ENCODE results near the gene NPTN. TPM values are rescaled to one million over a fixed set of nuclear protein-coding genes. Genes with fewer than 3 reads are reported as not detected.
"Not testable (repeated sequence)": the region's sequence is repeated elsewhere in the genome, so short reads cannot be mapped to it uniquely, and the experiment has no call there.

Gene NPTN
- polyA plus RNA-seq, 1 donor: 187 TPM

- no peak for DNase-seq
These were observed 60.9 kb downstream of the NPTN start for GRCh38 chr15:73572296-73572695.

GRCh38 chr15:73571346-73571745 lies 61.8 kb downstream of the NPTN start:
- DNase-seq: peak; percentile 46

GRCh38 chr15:73570355-73571032 lies 62.7 kb downstream of the NPTN start:
- no peak for DNase-seq

- DNase-seq: no peak
These were observed 63.8 kb downstream of the NPTN start for GRCh38 chr15:73569361-73569760.

- DNase-seq: no peak
These were observed 64.5 kb downstream of the NPTN start for GRCh38 chr15:73568564-73569280.

GRCh38 chr15:73567020-73567419 lies 66.2 kb downstream of the NPTN start:
- DNase-seq: no peak

GRCh38 chr15:73564255-73564654 lies 68.9 kb downstream of the NPTN start:
- DNase-seq: no peak

- DNase-seq: peak; percentile 79
These were observed 72.6 kb downstream of the NPTN start for GRCh38 chr15:73560501-73561117.

GRCh38 chr15:73558529-73558928 lies 74.7 kb downstream of the NPTN start:
- DNase-seq: no peak

GRCh38 chr15:73555080-73555479 lies 78.1 kb downstream of the NPTN start:
- no peak for DNase-seq

GRCh38 chr15:73550190-73550589 lies 83.0 kb downstream of the NPTN start:
- no peak for DNase-seq

GRCh38 chr15:73548925-73549324 lies 84.3 kb downstream of the NPTN start:
- not testable (repeated sequence) for DNase-seq

GRCh38 chr15:73541479-73541878 lies 91.7 kb downstream of the NPTN start:
- no peak for DNase-seq

- no peak for DNase-seq
These were observed 93.0 kb downstream of the NPTN start for GRCh38 chr15:73540161-73540560.

- no peak for DNase-seq
These were observed 93.7 kb downstream of the NPTN start for GRCh38 chr15:73539212-73540128.

GRCh38 chr15:73538563-73539211 lies 94.5 kb downstream of the NPTN start:
- DNase-seq: no peak

- no peak for DNase-seq
These were observed 95.1 kb downstream of the NPTN start for GRCh38 chr15:73538123-73538522.

GRCh38 chr15:73530649-73531048 lies 102.5 kb downstream of the NPTN start:
- no peak for DNase-seq

GRCh38 chr15:73527598-73527997 lies 105.6 kb downstream of the NPTN start:
- DNase-seq: no peak

GRCh38 chr15:73524919-73525318 lies 108.3 kb downstream of the NPTN start:
- DNase-seq: no peak

GRCh38 chr15:73522011-73522410 lies 111.2 kb downstream of the NPTN start:
- DNase-seq: no peak
